Measurements from ENCODE around the gene SRC. TPM values are rescaled to one million over a fixed set of nuclear protein-coding genes. Genes with fewer than 3 reads are reported as not detected.

The SRC gene
- total RNA-seq, 4 donors from 2014 or later, result 18.8 to 39.5 (median 26.0) TPM

- Histone ChIP-seq H3K36me3 (no peaks in the 10 kb centered on the region), H3K27ac (no peak overlapping the region), H3K27me3 (peaks cover 19% of the 10 kb centered on the region), H3K4me3 (no peak overlapping the region), H3K4me1 (peaks cover 22% of the 10 kb centered on the region), H3K9me3 (no peaks in the 10 kb centered on the region)
- no peak for DNase-seq (ENCODE audit: low spot score in 2 of 2)
- TF ChIP-seq POLR2AphosphoS5 (IDR thresholded peaks at IDR 0.05), result no peak
- no peak for TF ChIP-seq CTCF (IDR thresholded peaks at IDR 0.05)
- no peak for TF ChIP-seq POLR2A (IDR thresholded peaks at IDR 0.05)
- TF ChIP-seq EP300 (IDR thresholded peaks at IDR 0.05), result no peak
- WGBS, result 39% methylated on average over 29 of the region's 29 CpGs
Measured at GRCh38 chr20:37414224-37415035, 68.5 kb downstream of the SRC start.

- Histone ChIP-seq H3K4me3 (no peak overlapping the region), H3K4me1 (peaks cover 22% of the 10 kb centered on the region), H3K27ac (no peak overlapping the region), H3K36me3 (no peaks in the 10 kb centered on the region), H3K9me3 (no peaks in the 10 kb centered on the region), H3K27me3 (peaks cover 25% of the 10 kb centered on the region)
- DNase-seq (ENCODE audit: low spot score in 2 of 2), result no peak
- WGBS, result 89% methylated on average over 29 of the region's 30 CpGs
- TF ChIP-seq POLR2AphosphoS5 (IDR thresholded peaks at IDR 0.05), result no peak
- TF ChIP-seq EP300 (IDR thresholded peaks at IDR 0.05), result no peak
- no peak for TF ChIP-seq POLR2A (IDR thresholded peaks at IDR 0.05)
- no peak for TF ChIP-seq CTCF (IDR thresholded peaks at IDR 0.05)
Measured at GRCh38 chr20:37415118-37416085, 69.5 kb downstream of the SRC start.

GRCh38 chr20:37416100-37416847, 70.3 kb downstream of the SRC start:
- DNase-seq (ENCODE audit: low spot score in 2 of 2), result no peak
- no peaks in the 10 kb centered on the region for H3K36me3 ChIP-seq
- no peak overlapping the region for H3K27ac ChIP-seq
- peaks cover 21% of the 10 kb centered on the region for H3K4me1 ChIP-seq
- WGBS, result 85% methylated on average over 27 of the region's 27 CpGs
- TF ChIP-seq POLR2A (IDR thresholded peaks at IDR 0.05) (no peak), CTCF (IDR thresholded peaks at IDR 0.05) (no peak), POLR2AphosphoS5 (IDR thresholded peaks at IDR 0.05) (no peak), EP300 (IDR thresholded peaks at IDR 0.05) (no peak)
- no peaks in the 10 kb centered on the region for H3K9me3 ChIP-seq
- no peak overlapping the region for H3K4me3 ChIP-seq
- peaks cover 29% of the 10 kb centered on the region for H3K27me3 ChIP-seq

GRCh38 chr20:37416848-37417616, 71.1 kb downstream of the SRC start:
- H3K27ac ChIP-seq, result no peak overlapping the region
- no peaks in the 10 kb centered on the region for H3K36me3 ChIP-seq
- no peaks in the 10 kb centered on the region for H3K9me3 ChIP-seq
- peaks cover 14% of the 10 kb centered on the region for H3K4me1 ChIP-seq
- H3K4me3 ChIP-seq, result no peak overlapping the region
- H3K27me3 ChIP-seq, result peaks cover 32% of the 10 kb centered on the region
- DNase-seq (ENCODE audit: low spot score in 2 of 2), result no peak
- 80% methylated on average over 20 of the region's 22 CpGs for WGBS
- TF ChIP-seq POLR2AphosphoS5 (IDR thresholded peaks at IDR 0.05) (no peak), POLR2A (IDR thresholded peaks at IDR 0.05) (no peak), EP300 (IDR thresholded peaks at IDR 0.05) (no peak), CTCF (IDR thresholded peaks at IDR 0.05) (no peak)

All from suprapubic skin (tissue), 4 donors.